ENCODE measurements around the gene EIF5B. TPM values are rescaled to one million over a fixed set of nuclear protein-coding genes. Genes with fewer than 3 reads are reported as not detected.

Gene EIF5B
- total and polyA plus RNA-seq, 2 experiments from 2014 or later = 18.3 to 19.1 TPM

DNA sequence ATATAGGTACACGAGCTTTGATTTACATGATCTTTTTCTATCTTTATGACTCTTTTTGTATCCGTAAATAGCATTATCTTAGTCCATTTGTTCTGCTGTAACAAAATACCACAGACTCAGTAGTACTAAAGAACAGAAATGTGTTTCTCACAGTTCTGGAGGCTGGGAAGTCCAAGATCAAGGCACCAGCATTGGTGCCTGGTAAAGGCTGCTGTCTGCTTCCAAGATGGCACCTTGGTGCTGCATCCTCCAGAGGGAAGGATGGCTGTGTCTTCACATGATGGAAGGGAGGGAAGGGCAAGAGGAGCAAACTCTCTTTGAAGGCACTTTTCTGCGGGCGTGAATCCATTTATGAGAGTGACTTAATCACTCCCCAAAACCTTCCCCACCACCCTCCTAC, 36.0 kb downstream of the EIF5B start:
- 97% methylated on average over 4 of the region's 4 CpGs for WGBS (ENCODE audit: low lambda C conversion rate, missing lambda C conversion rate)
- Histone ChIP-seq H3K4me2 (no peak overlapping the region), H3K9me2 (replicated peaks; ENCODE audit: insufficient read depth) (no peaks in the 10 kb centered on the region), H3K27ac (no peak overlapping the region), H2AFZ (no peak overlapping the region), H3K36me3 (replicated peaks; ENCODE audit: insufficient read depth, low read depth) (peaks cover 3% of the 10 kb centered on the region), H3K4me3 (no peak overlapping the region), H3K79me2 (no peaks in the 10 kb centered on the region), H3K27me3 (no peaks in the 10 kb centered on the region), H3K9me3 (ENCODE audit: low read depth) (no peaks in the 10 kb centered on the region), H4K20me1 (ENCODE audit: insufficient read depth, poor library complexity, severe bottlenecking) (no peaks in the 10 kb centered on the region), H3K4me1 (ENCODE audit: insufficient read depth) (no peaks in the 10 kb centered on the region)
- no peak for DNase-seq (ENCODE audit: low spot score)
- no peak for TF ChIP-seq EZH2phosphoT487 (IDR thresholded peaks at IDR 0.05; ENCODE audit: low read depth, severe bottlenecking, unreplicated experiment)
- TF ChIP-seq EZH2 (IDR thresholded peaks at IDR 0.05; ENCODE audit: borderline replicate concordance) = no peak
- TF ChIP-seq, protein P1, sequence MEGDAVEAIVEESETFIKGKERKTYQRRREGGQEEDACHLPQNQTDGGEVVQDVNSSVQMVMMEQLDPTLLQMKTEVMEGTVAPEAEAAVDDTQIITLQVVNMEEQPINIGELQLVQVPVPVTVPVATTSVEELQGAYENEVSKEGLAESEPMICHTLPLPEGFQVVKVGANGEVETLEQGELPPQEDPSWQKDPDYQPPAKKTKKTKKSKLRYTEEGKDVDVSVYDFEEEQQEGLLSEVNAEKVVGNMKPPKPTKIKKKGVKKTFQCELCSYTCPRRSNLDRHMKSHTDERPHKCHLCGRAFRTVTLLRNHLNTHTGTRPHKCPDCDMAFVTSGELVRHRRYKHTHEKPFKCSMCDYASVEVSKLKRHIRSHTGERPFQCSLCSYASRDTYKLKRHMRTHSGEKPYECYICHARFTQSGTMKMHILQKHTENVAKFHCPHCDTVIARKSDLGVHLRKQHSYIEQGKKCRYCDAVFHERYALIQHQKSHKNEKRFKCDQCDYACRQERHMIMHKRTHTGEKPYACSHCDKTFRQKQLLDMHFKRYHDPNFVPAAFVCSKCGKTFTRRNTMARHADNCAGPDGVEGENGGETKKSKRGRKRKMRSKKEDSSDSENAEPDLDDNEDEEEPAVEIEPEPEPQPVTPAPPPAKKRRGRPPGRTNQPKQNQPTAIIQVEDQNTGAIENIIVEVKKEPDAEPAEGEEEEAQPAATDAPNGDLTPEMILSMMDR (IDR thresholded peaks at IDR 0.05; ENCODE audit: poor library complexity) = no peak

- TF ChIP-seq, protein P1 (IDR thresholded peaks at IDR 0.05; ENCODE audit: poor library complexity) = no peak
- no peak for TF ChIP-seq EZH2 (IDR thresholded peaks at IDR 0.05; ENCODE audit: borderline replicate concordance)
- no peak for TF ChIP-seq EZH2phosphoT487 (IDR thresholded peaks at IDR 0.05; ENCODE audit: low read depth, severe bottlenecking, unreplicated experiment)
- Histone ChIP-seq H2AFZ (no peak overlapping the region), H3K9me2 (replicated peaks; ENCODE audit: insufficient read depth) (no peaks in the 10 kb centered on the region), H3K4me1 (ENCODE audit: insufficient read depth) (no peaks in the 10 kb centered on the region), H3K79me2 (no peaks in the 10 kb centered on the region), H3K36me3 (replicated peaks; ENCODE audit: insufficient read depth, low read depth) (peaks cover 3% of the 10 kb centered on the region), H3K27ac (no peak overlapping the region), H3K4me2 (no peak overlapping the region), H3K9me3 (ENCODE audit: low read depth) (no peaks in the 10 kb centered on the region), H3K4me3 (no peak overlapping the region), H3K27me3 (no peaks in the 10 kb centered on the region), H4K20me1 (ENCODE audit: insufficient read depth, poor library complexity, severe bottlenecking) (no peaks in the 10 kb centered on the region)
- no peak for DNase-seq (ENCODE audit: low spot score)
Observed at GRCh38 chr2:99374747-99375146, 37.6 kb downstream of the EIF5B start.

GRCh38 chr2:99376254-99376864, 39.2 kb downstream of the EIF5B start:
- 96% methylated on average over 7 of the region's 7 CpGs for WGBS (ENCODE audit: low lambda C conversion rate, missing lambda C conversion rate)
- no peaks in the 10 kb centered on the region for H4K20me1 ChIP-seq (ENCODE audit: insufficient read depth, poor library complexity, severe bottlenecking)
- H3K4me1 ChIP-seq (ENCODE audit: insufficient read depth) = no peaks in the 10 kb centered on the region
- no peak overlapping the region for H3K4me3 ChIP-seq
- TF ChIP-seq EZH2 (IDR thresholded peaks at IDR 0.05; ENCODE audit: borderline replicate concordance) = no peak
- TF ChIP-seq, protein P1 (IDR thresholded peaks at IDR 0.05; ENCODE audit: poor library complexity) = no peak
- TF ChIP-seq EZH2phosphoT487 (IDR thresholded peaks at IDR 0.05; ENCODE audit: low read depth, severe bottlenecking, unreplicated experiment) = no peak
- no peaks in the 10 kb centered on the region for H3K27me3 ChIP-seq
- H3K36me3 ChIP-seq (replicated peaks; ENCODE audit: insufficient read depth, low read depth) = peaks cover 3% of the 10 kb centered on the region
- no peak overlapping the region for H2AFZ ChIP-seq
- DNase-seq (ENCODE audit: low spot score) = no peak
- H3K4me2 ChIP-seq = no peak overlapping the region
- H3K9me2 ChIP-seq (replicated peaks; ENCODE audit: insufficient read depth) = no peaks in the 10 kb centered on the region
- H3K9me3 ChIP-seq (ENCODE audit: low read depth) = no peaks in the 10 kb centered on the region
- no peak overlapping the region for H3K27ac ChIP-seq
- no peaks in the 10 kb centered on the region for H3K79me2 ChIP-seq

Measured in hepatocyte (in vitro differentiated cells).